HUES6 (cell line): Measurements from ENCODE around the gene ATF6B.

Experiments used
- H3K27ac ChIP-seq: 2 replicates; pipeline ENCODE4 v1.7.0; 2013; ENCODE audit warnings: low read depth, mild to moderate bottlenecking, low read length, inconsistent platforms
- H3K27me3 ChIP-seq: 2 replicates; pipeline ENCODE4 v1.6.1; 2013; ENCODE audit warnings: low read length; ENCODE audit not compliant: control insufficient read depth, insufficient read depth
- H3K36me3 ChIP-seq: 2 replicates; pipeline ENCODE4 v1.6.1; 2013; ENCODE audit warnings: low read length; ENCODE audit not compliant: control insufficient read depth, insufficient read depth
- H3K4me1 ChIP-seq: 2 replicates; pipeline ENCODE4 v1.6.1; 2013; ENCODE audit warnings: low read length; ENCODE audit not compliant: control insufficient read depth, insufficient read depth
- H3K4me3 ChIP-seq: 2 replicates; pipeline ENCODE4 v1.5.1; 2013; ENCODE audit warnings: low read depth, low read length
- H3K9ac ChIP-seq: one replicate; pipeline ENCODE4 v1.6.1; 2013; ENCODE audit warnings: mild to moderate bottlenecking, low read length
- H3K9me3 ChIP-seq: 2 replicates; pipeline ENCODE4 v1.6.1; 2013; ENCODE audit warnings: low read depth, low read length; ENCODE audit not compliant: control insufficient read depth, insufficient read depth

ATF6B gene

GRCh38 chr6:32097364-32097763 lies 30.7 kb downstream of the ATF6B start:
- H3K27me3 ChIP-seq, result peaks cover 42% of the 10 kb centered on the region
- H3K36me3 ChIP-seq, result no peaks in the 10 kb centered on the region
- H3K9ac ChIP-seq, result no peak overlapping the region
- H3K9me3 ChIP-seq, result no peaks in the 10 kb centered on the region
- no peaks in the 10 kb centered on the region for H3K4me1 ChIP-seq
- H3K27ac ChIP-seq, result no peak overlapping the region
- H3K4me3 ChIP-seq, result no peak overlapping the region

- Histone ChIP-seq H3K27me3 (peaks cover 42% of the 10 kb centered on the region), H3K27ac (no peak overlapping the region), H3K4me3 (peak overlapping the region; percentile 35; the same call in 1 of the 2 replicates), H3K9me3 (no peaks in the 10 kb centered on the region), H3K36me3 (no peaks in the 10 kb centered on the region), H3K4me1 (no peaks in the 10 kb centered on the region), H3K9ac (no peak overlapping the region)
Observed at GRCh38 chr6:32096394-32097258, 31.4 kb downstream of the ATF6B start.

GRCh38 chr6:32096087-32096393 lies 32.0 kb downstream of the ATF6B start:
- no peak overlapping the region for H3K9ac ChIP-seq
- peak overlapping the region; percentile 35; the same call in 1 of the 2 replicates for H3K4me3 ChIP-seq
- H3K36me3 ChIP-seq, result no peaks in the 10 kb centered on the region
- H3K27ac ChIP-seq, result no peak overlapping the region
- no peaks in the 10 kb centered on the region for H3K4me1 ChIP-seq
- H3K27me3 ChIP-seq, result peaks cover 42% of the 10 kb centered on the region
- H3K9me3 ChIP-seq, result no peaks in the 10 kb centered on the region

DNA sequence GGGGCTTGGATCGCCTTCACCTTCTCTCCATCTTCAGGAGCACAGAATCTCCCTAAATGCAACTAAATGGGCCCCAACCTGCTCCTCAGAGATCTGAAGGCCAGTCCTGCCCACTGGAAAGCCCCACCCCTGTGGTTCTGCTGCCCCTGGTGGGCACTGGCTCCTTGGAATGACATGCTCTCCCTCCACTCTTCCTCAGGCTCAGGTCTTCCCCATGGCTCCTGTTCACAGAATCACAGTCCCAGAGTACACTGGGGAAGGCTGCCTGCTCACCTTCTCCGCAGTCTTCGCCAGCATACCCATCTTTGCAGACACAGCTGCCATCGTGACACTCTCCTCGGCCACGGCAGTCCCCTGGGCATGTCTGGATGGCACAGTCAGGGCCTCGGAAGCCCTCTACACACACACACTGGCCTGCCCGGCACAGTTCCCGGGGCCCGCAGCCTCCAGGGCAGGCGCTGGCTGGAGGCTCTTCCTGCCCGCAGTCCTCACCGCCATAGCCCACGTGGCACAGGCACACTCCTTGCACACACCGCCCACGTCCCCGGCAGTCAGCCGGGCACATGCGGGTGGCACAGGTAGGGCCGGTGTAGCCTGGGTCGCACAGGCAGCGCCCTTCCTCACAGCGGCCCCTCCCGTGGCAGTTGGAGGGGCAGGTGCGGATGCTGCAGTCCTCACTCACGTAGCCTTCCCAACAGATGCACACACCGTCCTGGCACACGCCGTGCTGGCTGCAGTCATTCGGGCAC lies 32.5 kb downstream of the ATF6B start:
- Histone ChIP-seq H3K36me3 (no peaks in the 10 kb centered on the region), H3K9ac (no peak overlapping the region), H3K27ac (no peak overlapping the region), H3K4me1 (no peaks in the 10 kb centered on the region), H3K27me3 (peaks cover 42% of the 10 kb centered on the region), H3K9me3 (no peaks in the 10 kb centered on the region), H3K4me3 (no peak overlapping the region; the same call in 1 of the 2 replicates)

GRCh38 chr6:32092760-32093497 lies 35.1 kb downstream of the ATF6B start:
- Histone ChIP-seq H3K9ac (no peak overlapping the region), H3K27ac (no peak overlapping the region), H3K9me3 (no peaks in the 10 kb centered on the region), H3K4me3 (no peak overlapping the region), H3K36me3 (no peaks in the 10 kb centered on the region), H3K4me1 (no peaks in the 10 kb centered on the region; the same call in 1 of the 2 replicates), H3K27me3 (peaks cover 36% of the 10 kb centered on the region)

DNA sequence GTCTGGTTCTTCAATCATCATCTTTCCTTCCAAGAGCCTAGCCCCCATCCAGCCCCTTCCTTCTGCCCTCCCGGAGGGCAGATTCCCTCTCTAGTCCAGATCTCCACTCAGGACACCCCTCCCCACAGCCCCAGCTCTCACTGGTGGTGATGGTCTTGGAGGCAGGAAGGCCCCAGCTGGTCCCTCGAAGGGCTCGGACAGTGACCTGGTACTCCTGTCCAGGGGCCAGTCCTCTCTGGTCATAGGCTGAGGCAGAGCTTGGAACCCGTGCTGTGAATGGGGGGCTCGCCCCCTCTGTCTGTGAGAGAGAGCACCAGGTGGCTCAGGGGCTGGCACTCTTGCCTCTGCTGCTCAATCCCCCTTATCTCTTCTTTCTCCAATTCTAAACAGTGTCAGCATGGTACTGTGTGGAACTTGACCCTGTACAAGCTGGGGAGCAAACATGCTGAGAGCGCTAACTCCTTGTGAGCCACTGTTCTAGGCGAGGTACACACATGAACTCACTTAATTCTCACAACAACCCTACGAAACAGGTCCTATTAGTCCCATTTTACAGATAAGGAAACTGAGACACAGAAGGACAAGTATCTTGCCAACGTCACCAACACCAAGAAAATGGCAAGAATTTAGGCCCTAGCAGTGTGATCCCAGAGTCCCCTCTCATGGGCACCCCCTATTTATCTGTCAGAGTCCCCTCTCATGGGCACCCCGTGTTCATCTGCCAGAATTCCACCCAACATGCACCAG lies 38.8 kb downstream of the ATF6B start:
- H3K27ac ChIP-seq, result no peak overlapping the region
- no peak overlapping the region for H3K9ac ChIP-seq
- no peaks in the 10 kb centered on the region for H3K9me3 ChIP-seq
- H3K4me3 ChIP-seq, result no peak overlapping the region
- H3K27me3 ChIP-seq, result peaks cover 21% of the 10 kb centered on the region
- no peaks in the 10 kb centered on the region for H3K36me3 ChIP-seq
- peaks cover 9% of the 10 kb centered on the region; the same call in 1 of the 2 replicates for H3K4me1 ChIP-seq

- no peak overlapping the region for H3K27ac ChIP-seq
- H3K4me1 ChIP-seq, result peaks cover 9% of the 10 kb centered on the region; the same call in 1 of the 2 replicates
- no peaks in the 10 kb centered on the region for H3K36me3 ChIP-seq
- H3K9ac ChIP-seq, result no peak overlapping the region
- H3K9me3 ChIP-seq, result no peaks in the 10 kb centered on the region
- H3K4me3 ChIP-seq, result no peak overlapping the region
- peaks cover 21% of the 10 kb centered on the region for H3K27me3 ChIP-seq
Observed at GRCh38 chr6:32088487-32089049, 39.5 kb downstream of the ATF6B start.

- H3K4me3 ChIP-seq, result peak overlapping the region; percentile 42
- no peak overlapping the region for H3K27ac ChIP-seq
- H3K4me1 ChIP-seq, result peaks cover 9% of the 10 kb centered on the region; the same call in 1 of the 2 replicates
- no peaks in the 10 kb centered on the region for H3K36me3 ChIP-seq
- peaks cover 21% of the 10 kb centered on the region for H3K27me3 ChIP-seq
- H3K9ac ChIP-seq, result no peak overlapping the region
- H3K9me3 ChIP-seq, result no peaks in the 10 kb centered on the region
Observed at GRCh38 chr6:32087574-32088486, 40.2 kb downstream of the ATF6B start.

DNA sequence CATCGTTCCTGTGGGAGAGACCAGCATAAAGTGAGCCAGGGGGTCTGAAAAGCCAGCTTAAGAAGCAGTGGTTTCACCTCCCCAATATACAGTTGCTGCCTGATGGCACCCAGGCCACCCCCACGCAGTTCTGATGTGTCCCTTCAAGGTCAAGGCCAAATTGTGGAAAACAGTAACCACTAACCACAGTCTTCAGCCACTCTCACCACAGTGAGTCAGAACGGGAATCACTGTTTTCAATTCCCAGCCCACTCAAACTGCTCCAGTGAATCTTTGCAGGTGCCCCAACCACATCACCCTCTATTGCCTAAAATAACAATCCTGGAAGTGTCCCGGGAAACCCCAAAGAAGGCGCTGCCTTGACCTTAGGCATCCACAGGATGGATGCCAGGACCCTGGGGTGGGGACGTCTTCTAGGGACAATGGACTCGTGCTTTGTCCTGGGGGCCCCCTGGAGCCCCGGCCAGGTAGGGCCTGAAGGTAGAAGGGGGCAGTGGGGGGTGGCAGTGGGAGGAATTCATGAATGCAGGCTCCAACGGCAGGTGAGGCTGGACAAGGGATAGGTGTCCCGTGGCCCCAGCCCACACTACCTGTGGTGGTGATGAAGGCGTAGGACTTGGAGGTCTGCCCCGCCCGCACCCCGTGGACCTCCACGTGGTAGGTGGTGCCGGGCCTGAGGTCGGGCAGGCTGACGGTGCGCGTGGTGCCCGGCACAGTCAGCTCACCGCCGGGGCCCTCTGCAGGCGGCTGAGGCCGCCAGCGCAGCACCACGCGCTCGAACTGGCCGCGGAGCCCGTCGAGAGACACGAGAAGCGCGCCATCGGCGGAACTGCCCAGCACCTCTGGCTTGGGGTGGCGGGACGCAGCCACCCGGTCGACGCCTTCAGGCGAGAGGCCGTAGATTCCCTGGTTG lies 41.1 kb downstream of the ATF6B start:
- H3K9me3 ChIP-seq, result no peaks in the 10 kb centered on the region
- H3K27ac ChIP-seq, result no peak overlapping the region
- H3K9ac ChIP-seq, result no peak overlapping the region
- no peaks in the 10 kb centered on the region for H3K36me3 ChIP-seq
- H3K27me3 ChIP-seq, result peaks cover 21% of the 10 kb centered on the region
- H3K4me1 ChIP-seq, result peaks cover 9% of the 10 kb centered on the region; the same call in 1 of the 2 replicates
- peak overlapping the region; percentile 38; the same call in 1 of the 2 replicates for H3K4me3 ChIP-seq
